ENCODE results near the gene LYRM9.
"Not testable (repeated sequence)": the region's sequence is repeated elsewhere in the genome, so short reads cannot be mapped to it uniquely, and the experiment has no call there.

The LYRM9 gene

DNA sequence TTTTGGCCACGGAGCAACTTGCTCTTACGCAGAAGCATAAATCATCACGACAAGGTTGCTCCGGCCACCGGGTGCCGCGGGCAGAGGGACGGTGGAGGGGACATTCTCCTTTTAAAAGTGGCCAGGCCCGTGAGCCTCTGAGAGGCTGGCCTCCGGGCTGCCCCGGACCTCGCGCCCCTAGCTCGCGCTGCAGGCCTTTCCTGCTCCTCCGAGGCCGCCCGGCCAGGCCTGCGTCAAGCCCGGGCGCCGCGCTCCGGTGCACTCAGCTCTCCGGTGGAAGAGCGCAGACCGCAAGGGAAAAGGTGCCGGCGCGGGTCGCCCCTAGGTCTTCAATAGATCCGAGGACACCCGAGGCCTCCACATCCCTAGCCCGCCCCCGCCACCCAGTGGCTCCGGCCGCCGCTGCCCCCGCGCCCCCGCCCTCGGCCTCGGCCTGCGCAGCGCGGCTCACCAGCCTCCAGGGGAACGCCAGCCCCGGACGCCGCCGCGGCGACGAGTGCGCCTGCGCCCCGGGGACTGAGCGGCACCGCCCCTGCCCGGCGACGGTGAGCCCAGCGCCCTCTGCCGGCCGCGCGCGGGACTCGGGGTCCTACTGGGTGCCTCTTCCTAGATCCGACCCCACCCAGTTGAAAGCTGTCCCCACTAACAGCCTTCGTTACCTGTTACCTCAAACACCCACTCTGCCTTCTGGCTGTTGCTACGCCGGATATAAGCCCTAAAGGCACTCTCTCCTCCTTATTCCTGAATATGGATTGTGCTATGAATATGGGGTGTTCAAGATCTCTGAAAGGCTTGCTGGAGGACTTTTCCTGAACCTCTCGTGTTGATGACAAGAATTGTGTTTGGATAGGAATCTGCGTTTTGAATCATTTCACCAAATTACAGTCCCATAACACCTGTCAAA, at the start of gene LYRM9:
Gene LYRM9 (minus strand): TSS at position 500 of the 904 bp plus-strand sequence. CDS start 10,671 bp downstream, outside the sequence.
- DNase-seq: peak; percentile 99

GRCh38 chr17:27940503-27941428, 47.6 kb upstream of the LYRM9 start:
- no peak for DNase-seq

DNA sequence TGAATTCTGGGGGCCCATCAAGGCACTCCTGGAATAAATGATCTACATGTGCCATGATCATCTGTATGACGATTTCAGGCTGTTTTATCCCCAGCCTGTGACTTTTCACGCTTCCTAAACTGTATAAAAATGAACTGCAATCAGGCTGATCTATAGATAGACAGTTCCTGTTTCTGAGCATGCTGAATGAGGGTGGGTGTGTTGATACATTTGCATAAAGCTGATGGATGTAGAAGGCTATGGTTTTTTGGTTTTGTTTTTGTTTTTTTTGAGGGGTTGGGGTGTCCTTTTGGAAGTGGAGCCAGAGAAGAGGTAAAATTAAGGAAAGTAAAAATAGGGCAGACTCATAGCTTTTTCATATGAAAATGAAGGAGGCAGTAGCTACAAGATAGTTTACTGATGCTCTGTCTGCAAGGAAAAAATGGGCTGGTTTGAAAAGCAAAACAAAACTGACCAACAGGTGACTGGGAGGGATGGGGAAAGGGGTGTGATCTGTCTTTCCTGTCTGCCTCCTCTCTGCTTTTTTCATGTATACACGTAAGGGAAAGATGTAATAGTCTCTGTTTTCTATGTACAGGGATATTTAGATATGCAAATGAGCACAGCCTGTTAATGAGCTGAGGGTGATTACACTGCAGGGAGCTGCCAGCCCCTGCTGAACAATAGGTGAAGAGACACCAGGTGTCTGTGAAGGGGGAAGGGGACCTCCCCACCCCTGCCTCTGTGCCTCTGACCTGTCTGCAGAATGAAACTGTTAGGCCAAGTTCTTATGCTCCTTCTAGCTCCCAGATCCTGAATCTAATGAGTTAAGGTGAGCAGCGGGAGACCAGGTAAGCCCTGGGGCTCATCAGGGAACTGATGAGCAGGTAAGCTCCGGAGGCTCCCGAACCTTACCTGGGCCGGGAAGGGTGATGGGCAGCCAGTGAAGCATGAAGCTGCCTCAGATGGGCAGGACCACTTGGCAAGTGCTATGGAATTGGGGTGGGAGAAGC, 46.6 kb upstream of the LYRM9 start:
- DNase-seq: no peak

GRCh38 chr17:27938864-27939263, 45.7 kb upstream of the LYRM9 start:
- no peak for DNase-seq

GRCh38 chr17:27938241-27938640, 45.1 kb upstream of the LYRM9 start:
- DNase-seq: no peak

DNA sequence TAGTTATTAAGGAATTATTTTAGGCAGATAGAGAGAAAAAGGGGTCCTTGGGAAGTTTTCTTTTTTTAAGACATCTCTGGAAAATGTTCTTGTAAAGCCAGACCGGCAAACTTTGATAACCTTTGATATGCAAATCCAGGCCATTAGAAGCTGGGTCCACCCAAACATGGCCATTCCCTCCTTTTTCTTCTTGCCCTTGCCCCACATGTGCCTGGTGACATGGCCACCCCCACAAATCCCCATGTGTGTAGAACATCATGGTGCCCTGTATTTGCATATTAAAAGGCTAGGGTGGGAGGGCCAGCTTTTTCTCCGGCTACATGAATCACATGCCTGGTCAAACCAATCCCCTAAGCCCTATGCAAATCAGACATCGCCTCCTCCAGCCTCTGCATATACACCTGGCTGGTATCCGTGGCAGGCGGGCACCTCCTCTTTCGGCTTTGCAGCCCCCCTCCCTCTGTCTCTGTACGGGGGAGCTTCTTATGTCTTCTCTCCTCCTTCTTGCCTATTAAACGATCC, 43.9 kb upstream of the LYRM9 start:
- DNase-seq: no peak

- no peak for DNase-seq
Measured at GRCh38 chr17:27930000-27930399, 36.8 kb upstream of the LYRM9 start.

DNA sequence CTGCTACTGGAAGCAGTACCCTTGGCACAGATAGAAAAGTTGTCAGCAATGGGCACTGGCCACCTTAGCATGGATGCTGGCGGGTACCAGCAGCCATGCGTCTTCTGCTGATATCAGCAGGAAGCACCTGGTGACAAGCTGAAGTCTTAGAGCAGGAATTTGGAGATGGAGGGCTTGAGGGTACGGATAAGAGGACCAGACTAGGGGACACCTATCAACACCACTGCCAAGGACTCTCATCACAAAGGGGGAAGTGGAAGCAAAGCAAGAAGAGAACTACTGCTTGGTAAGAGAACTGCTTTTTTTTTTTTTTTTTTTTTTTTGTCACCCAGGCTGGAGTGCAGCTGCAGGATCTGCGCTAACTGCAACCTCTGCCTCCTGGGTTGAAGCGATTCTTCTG, 35.4 kb upstream of the LYRM9 start:
- DNase-seq: no peak

- no peak for DNase-seq
Measured at GRCh38 chr17:27927781-27928180, 34.6 kb upstream of the LYRM9 start.

DNA sequence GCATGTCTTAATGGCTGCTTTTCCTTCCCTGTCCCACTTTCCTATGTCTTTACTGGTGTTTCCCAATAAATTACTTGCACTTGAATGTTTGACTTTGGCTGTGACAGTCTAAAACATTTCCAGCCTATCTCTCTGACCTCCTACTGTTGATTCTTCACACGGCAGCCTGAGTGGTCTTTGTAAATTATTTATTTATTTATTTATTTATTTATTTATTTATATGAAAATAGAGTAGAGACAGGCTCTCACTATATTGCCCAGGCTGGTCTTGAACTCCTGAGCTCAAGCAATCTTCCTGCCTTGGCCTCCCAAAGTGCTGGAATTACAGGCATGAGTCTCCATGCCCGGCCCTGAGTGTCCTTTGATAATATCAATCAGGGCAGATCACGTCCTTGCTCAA, 28.4 kb upstream of the LYRM9 start:
- DNase-seq: no peak

DNA sequence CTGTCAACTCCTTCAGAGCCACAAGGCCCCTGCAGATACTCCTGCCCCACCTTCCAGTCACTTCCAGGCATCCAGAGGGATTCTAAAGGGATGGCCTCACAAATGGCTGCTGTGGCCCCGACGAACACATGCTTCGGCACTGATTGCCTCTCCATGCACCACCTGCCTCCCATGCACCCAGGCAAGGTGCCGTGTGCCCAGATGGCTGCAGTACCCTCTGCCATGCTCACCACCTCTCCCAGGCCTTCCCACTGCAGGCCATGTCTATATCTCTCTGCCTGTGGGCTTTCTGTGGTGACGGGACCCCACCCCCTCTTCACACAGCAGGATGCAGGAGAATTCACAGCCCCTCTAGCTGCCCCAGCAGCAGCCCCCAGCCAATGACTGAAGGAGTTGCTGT, 27.9 kb upstream of the LYRM9 start:
- no peak for DNase-seq

- DNase-seq: no peak
Measured at GRCh38 chr17:27920569-27920968, 27.4 kb upstream of the LYRM9 start.

DNA sequence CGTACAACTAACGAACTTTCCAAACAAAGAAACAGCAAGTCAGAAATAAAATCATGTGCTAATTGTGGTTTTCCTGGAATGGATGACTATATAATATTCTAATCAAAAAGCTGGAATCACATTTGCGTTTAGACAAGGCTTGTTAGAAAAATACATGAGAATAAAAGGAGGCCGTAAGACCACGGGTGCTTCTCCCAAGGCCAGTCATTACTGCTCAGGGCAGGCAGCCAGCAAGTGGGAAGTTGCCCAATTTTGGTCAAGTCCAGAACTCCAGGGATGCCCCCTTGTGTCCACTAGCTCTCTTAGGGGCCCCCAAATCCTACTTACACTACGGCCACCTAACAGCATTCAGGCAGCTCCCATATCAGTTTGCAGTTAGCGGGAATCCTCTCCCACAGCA, 25.9 kb upstream of the LYRM9 start:
- DNase-seq: no peak

DNA sequence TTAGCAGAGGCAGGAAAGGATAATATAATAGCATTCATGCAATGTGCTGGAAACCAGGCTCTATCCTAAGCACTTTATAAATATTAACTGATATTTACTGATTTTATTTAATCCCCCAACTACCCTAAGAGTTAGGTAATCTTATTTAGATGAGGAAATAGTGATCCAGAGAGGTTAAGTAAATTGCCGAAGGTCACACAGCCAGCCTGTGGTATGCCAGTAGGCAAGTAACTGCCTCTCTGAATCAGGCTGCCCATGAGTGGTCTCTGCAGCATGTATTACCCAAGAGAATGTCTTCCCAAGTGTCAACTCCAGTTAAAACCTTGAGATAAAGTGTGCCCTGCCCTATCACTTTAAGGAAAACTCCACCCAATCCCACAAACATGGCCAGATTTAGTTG, 25.3 kb upstream of the LYRM9 start:
- no peak for DNase-seq

DNA sequence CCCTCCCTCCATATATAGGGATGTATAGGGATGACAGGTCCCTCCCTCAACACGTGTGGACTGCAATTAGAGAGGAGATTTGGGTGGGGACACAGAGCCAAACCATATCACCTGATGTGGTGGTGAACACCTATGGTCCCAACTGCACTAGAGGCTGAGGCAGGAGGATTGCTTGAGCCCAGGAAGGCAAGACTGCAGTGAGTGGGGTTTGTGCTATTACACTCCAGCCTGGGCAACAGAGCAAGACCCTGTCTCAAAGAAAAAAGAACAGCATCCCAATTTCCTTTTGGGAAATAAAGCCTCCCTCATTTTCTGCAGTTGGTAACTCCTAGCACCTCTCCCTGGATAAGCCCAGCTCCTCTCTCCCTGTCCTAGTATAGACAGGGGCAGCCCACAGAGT, 23.8 kb upstream of the LYRM9 start:
- DNase-seq: no peak

GRCh38 chr17:27915709-27916108, 22.5 kb upstream of the LYRM9 start:
- no peak for DNase-seq

DNA sequence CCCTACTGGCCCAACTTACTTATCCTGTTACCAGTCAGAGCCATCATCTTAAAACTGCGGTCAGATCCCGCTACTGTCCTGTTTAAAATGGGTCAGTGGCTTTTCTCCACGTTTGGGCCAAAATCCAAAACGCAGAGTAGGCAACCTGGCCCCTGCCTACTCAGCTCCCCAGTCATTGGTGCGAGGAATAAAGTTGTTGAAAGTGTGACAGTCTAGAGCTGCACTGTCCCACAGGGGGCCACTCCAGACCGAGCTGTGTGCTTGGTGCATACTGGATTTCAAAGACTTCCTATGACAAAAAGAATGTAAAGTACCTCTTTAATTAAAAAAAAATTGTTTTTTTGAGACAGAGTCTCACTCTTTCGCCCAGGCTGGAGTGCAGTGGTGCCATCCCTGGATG, 21.2 kb upstream of the LYRM9 start:
- no peak for DNase-seq

DNA sequence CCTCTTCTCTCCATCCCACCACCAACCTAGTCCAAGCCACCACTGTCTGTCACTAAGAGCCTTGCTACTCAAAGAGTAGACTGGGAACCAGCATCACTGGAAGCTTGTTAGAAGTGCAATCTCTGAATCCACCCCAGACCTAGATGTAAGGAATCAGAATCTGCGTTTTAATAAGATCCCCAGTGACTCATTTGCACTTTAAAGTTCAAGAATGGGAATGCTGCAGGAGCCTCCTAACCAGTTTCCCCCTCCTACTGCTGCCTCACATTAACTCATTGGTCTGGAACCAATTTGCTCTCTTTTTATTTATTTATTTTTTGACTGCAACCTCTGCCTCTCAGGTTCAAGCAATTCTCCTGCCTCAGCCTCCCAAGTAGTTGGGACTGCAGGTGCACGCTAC, 19.8 kb upstream of the LYRM9 start:
- no peak for DNase-seq

DNA sequence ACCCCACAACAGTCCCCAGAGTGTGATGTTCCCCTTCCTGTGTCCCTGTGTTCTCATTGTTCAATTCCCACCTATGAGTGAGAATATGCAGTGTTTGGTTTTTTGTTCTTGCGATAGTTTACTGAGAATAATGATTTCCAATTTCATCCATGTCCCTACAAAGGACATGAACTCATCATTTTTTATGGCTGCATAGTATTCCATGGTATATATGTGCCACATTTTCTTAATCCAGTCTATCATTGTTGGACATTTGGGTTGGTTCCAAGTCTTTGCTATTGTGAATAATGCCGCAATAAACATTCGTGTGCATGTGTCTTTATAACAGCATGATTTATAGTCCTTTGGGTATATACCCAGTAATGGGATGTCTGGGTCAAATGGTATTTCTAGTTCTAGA, 19.1 kb upstream of the LYRM9 start:
- not testable (repeated sequence) for DNase-seq

DNA sequence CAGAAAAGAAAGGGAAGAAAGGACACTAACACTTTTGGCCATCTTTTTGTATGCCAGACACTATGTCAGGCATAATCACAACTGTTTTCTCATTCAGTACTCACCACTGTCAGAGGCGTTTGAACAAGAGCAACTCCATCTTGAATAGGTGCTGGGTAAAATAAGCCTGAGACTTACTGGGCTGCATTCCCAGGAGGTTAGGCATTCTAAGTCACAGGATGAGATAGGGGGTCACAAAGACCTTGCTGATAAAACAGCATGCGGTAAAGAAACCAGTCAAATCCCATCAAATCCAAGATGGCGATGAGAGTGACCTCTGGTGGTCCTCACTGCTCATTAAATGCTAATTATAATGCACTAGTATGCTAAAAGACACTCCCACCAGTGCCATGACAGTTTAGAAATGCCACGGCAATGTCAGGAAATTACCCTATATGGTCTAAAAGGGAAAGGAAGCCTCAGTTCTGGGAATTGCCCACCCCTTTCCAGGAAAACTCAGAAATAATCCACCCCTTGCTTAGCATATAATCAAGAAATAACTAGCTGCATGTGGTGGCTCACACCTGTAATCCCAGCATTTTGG, 14.9 kb upstream of the LYRM9 start:
- DNase-seq: no peak

- no peak for DNase-seq
Measured at GRCh38 chr17:27906623-27907022, 13.5 kb upstream of the LYRM9 start.

- DNase-seq: no peak
Measured at GRCh38 chr17:27906226-27906580, 13.0 kb upstream of the LYRM9 start.
